H1 (cell line): ENCODE data around the gene DNAJB5. TPM values are rescaled to one million over a fixed set of nuclear protein-coding genes. Genes with fewer than 3 reads are reported as not detected.

Experiments
- BRCA1 ChIP-seq: IDR thresholded peaks from 2 replicates; pipeline ENCODE4 v1.6.1; 2012; ENCODE audit warnings: low read depth, low read length, improper control_type of control experiment
- E2F6 ChIP-seq: IDR thresholded peaks from 2 replicates; pipeline ENCODE4 v1.6.1; 2012; ENCODE audit warnings: inconsistent platforms
- KDM5A ChIP-seq: fragments of 200-600 bp; IDR thresholded peaks from 2 replicates; pipeline ENCODE4 v1.7.1; 2012; ENCODE audit warnings: mild to moderate bottlenecking, low read length, inconsistent platforms, mixed read lengths
- NANOG ChIP-seq: IDR thresholded peaks from 2 replicates; pipeline ENCODE4 v1.6.1; 2011; ENCODE audit warnings: low read length, low read depth, mild to moderate bottlenecking, inconsistent platforms; ENCODE audit not compliant: insufficient read depth, poor library complexity, severe bottlenecking
- NRF1 ChIP-seq: IDR thresholded peaks from 2 replicates; pipeline ENCODE4 v1.6.1; 2011; ENCODE audit warnings: mild to moderate bottlenecking, low read depth, low read length, improper control_type of control experiment
- PHF8 ChIP-seq: fragments of 200-600 bp; sonication (generic); conservative IDR thresholded peaks from 2 replicates; pipeline ENCODE4 v1.7.1; 2012; ENCODE audit warnings: low read depth, mild to moderate bottlenecking, inconsistent platforms, low read length, moderate library complexity
- SIX5 ChIP-seq: IDR thresholded peaks from 2 replicates; pipeline ENCODE4 v1.6.1; 2011; ENCODE audit warnings: mild to moderate bottlenecking, low read depth, low read length
- TAF1 ChIP-seq: IDR thresholded peaks from 2 replicates; pipeline ENCODE4 v1.6.1; 2011; ENCODE audit warnings: mild to moderate bottlenecking, low read depth, low read length
- polyA plus RNA-seq, 7 experiments: library from polyadenylated mRNA; depleted of rRNA in 3 of 7; stranded (reverse) in 5 of 7; unstranded in 2 of 7; fragments of >200 nt in 5 of 7; fragments of 200-250 nt in 2 of 7; gene quantifications; 1 replicate in 5 of 7; 2 replicates in 1 of 7; 4 replicates in 1 of 7; pipeline versions ENCODE4 v1.2.1 to v1.2.3, GENCODE V29; 2011 to 2013; ENCODE audit warnings: missing spikeins in 2 of 7, mixed read lengths in 2 of 7
- total RNA-seq: library from RNA; stranded (reverse); fragmentation: NEBNext Ultra II Directional; extraction: Animal tissue kit (Norgen Biotek cat#: 25700); gene quantifications from 2 replicates; pipeline ENCODE4 v1.2.1, GENCODE V29; 2021
- TF ChIP-seq, protein P1 (sequence below): IDR thresholded peaks from 2 replicates; pipeline ENCODE4 v1.6.1; 2012; ENCODE audit warnings: inconsistent platforms

DNAJB5 gene
- total and polyA plus RNA-seq, 2 of the 8 experiments (the other 6 are each of a cell fraction or from before 2014, with no cell fraction given) = 25.0 to 34.1 TPM

- TF ChIP-seq, protein P1, sequence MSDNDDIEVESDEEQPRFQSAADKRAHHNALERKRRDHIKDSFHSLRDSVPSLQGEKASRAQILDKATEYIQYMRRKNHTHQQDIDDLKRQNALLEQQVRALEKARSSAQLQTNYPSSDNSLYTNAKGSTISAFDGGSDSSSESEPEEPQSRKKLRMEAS = no peak
- TF ChIP-seq NANOG (no peak), PHF8 (no peak), TAF1 (no peak), KDM5A (no peak), BRCA1 (no peak), NRF1 (no peak), SIX5 (no peak), E2F6 (no peak)
Measured at GRCh38 chr9:34976992-34977391, 12.6 kb upstream of the DNAJB5 start (continued).
